ENCODE measurements around the gene CYBA.
A peak's percentile ranks its signal among the peaks of the same experiment; 100 is the strongest.

CYBA gene

GRCh38 chr16:88651276-88651988 lies 579 bp upstream of the CYBA start:
- Histone ChIP-seq H3K4me3 (peak overlapping the region; percentile 99), H3K27ac (peak overlapping the region in 1 of 2 donors; percentile 89)
- DNase-seq (ENCODE audit: low spot score): no peak
- no peak for TF ChIP-seq CTCF (IDR thresholded peaks at IDR 0.05)

- H3K27ac ChIP-seq: peak overlapping the region in 1 of 2 donors; percentile 89
Observed at GRCh38 chr16:88649924-88650748, 717 bp downstream of the CYBA start.

DNA sequence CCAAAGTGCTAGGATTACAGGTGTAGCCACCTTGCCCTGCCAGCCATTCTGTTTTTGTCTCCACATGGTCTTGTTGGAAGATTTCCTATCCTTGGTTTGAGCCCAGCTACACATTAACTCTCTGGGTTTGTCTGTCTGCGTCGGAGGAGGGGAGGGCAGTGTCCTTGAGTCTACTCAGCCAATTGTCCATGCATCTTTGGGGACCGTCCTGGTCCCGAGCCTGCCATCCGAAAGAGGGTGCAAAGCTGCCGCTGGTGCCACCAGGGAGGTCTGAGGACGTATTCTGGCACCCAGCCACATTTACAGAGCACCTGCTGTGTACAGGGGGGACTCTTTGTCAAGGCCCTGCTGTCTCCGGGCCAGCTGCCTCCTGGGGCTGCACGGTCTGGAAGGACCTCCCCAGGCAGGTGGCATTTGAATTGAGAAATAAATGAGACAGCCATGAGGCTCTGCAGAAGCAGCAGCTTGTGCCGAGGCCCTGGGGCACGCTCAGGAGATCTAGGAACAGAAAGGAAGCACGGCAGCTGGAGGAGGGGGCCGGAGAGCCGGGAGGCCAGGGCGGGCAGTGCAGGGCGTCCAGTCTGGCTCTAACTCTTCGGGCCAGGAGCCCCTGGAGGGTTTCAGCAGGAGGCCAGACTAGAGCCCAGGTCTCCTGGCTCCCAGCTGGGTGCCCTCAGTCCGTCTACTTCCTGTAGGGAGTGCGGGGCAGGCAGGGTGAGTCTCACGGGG lies 1.5 kb downstream of the CYBA start:
- peak overlapping the region; percentile 99 for H3K4me3 ChIP-seq
- DNase-seq (ENCODE audit: low spot score): no peak
- TF ChIP-seq CTCF (IDR thresholded peaks at IDR 0.05): no peak
- H3K27ac ChIP-seq: peak overlapping the region in 1 of 2 donors; percentile 89

More at GRCh38 chr16:88649924-88650748, 717 bp downstream of the CYBA start:
- peak overlapping the region; percentile 99 for H3K4me3 ChIP-seq
- DNase-seq (ENCODE audit: low spot score): no peak
- no peak for TF ChIP-seq CTCF (IDR thresholded peaks at IDR 0.05)

- Histone ChIP-seq H3K4me3 (no peak overlapping the region), H3K27ac (no peak overlapping the region)
- no peak for DNase-seq (ENCODE audit: low spot score)
- TF ChIP-seq CTCF (IDR thresholded peaks at IDR 0.05): no peak
Observed at GRCh38 chr16:88647178-88648070, 3.4 kb downstream of the CYBA start.

GRCh38 chr16:88646345-88647034 lies 4.4 kb downstream of the CYBA start:
- no peak overlapping the region for H3K4me3 ChIP-seq
- TF ChIP-seq CTCF (IDR thresholded peaks at IDR 0.05): no peak
- DNase-seq (ENCODE audit: low spot score): no peak
- H3K27ac ChIP-seq: no peak overlapping the region

DNA sequence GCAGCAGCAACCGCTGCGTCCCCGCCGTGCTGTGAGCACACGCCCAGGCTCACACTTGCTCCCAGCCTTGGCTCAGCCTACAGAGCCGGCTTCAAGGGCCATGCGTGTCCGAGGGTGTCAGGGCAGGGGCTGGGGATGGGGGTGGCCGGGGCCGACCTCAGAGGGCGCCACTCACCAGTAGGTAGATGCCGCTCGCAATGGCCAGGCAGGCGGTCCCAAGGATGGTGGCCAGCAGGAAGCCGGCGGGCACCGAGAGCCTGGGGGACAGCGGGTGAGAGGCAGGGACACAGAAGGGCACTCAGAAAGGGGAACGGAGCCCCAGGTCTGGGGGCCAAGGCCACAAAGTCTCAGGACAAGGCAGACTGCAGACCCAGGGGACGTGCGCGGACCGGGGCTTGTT lies 4.9 kb downstream of the CYBA start:
- Histone ChIP-seq H3K27ac (no peak overlapping the region), H3K4me3 (no peak overlapping the region)
- no peak for DNase-seq (ENCODE audit: low spot score)
- TF ChIP-seq CTCF (IDR thresholded peaks at IDR 0.05): no peak
